Activated naive CD4-positive, alpha-beta T cell treated with anti-CD3 and anti-CD28 coated beads, Interleukin-2, amount 10 ng/mL, durations not matched to agents 7 days and 5 days (primary cell): ENCODE data around the gene SLC2A9.
A peak's percentile ranks its signal among the peaks of the same experiment; 100 is the strongest.

ENCODE experiments used
- CTCF ChIA-PET: fragments of 350-600 bp; sonication (Branson Sonifier 250); formaldehyde crosslinking; loops from one replicate; lab custom pipeline; 2021; ENCODE audit warnings: antibody characterized with exemption; lab: Charles Lee
- DNase-seq: peaks from one replicate; pipeline ENCODE4 v3.0.0-alpha.2; 2020
- H3K27ac Mint-ChIP-seq: one replicate; pipeline ENCODE4 v1.8.0; 2021; ENCODE audit warnings: mild to moderate bottlenecking, moderate library complexity, mixed read lengths
- H3K27me3 Mint-ChIP-seq: one replicate; pipeline ENCODE4 v1.8.0; 2021; ENCODE audit warnings: mild to moderate bottlenecking, mixed read lengths
- H3K36me3 Mint-ChIP-seq: one replicate; pipeline ENCODE4 v1.8.0; 2021; ENCODE audit warnings: mixed read lengths
- H3K4me1 Mint-ChIP-seq: one replicate; pipeline ENCODE4 v1.8.0; 2021; ENCODE audit warnings: mixed read lengths
- H3K4me3 Mint-ChIP-seq: one replicate; pipeline ENCODE4 v1.8.0; 2021; ENCODE audit warnings: mild to moderate bottlenecking, moderate library complexity, mixed read lengths
- H3K9me3 Mint-ChIP-seq: one replicate; pipeline ENCODE4 v1.8.0; 2021; ENCODE audit warnings: mixed read lengths

Gene SLC2A9

DNA sequence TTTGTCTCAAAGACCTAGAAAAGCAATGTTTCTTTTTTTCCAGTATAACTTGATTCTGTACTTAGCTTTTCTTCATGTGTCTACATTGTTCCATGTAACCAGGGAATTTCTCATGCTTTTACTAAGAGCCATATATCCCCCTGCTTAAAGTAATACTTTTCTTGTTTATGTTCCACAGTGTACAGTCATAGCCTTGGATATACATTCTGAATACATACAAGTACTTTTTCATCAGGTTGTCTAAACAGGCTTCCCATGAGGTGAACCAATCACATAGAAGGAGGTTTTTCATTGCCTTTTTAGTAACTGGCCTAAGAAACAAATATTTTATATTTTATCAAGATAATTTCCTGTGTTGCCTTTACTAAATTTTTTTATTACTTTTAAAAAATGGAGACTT, 52.8 kb downstream of the SLC2A9 start:
- no peak overlapping the region for H3K4me3 Mint-ChIP-seq

DNA sequence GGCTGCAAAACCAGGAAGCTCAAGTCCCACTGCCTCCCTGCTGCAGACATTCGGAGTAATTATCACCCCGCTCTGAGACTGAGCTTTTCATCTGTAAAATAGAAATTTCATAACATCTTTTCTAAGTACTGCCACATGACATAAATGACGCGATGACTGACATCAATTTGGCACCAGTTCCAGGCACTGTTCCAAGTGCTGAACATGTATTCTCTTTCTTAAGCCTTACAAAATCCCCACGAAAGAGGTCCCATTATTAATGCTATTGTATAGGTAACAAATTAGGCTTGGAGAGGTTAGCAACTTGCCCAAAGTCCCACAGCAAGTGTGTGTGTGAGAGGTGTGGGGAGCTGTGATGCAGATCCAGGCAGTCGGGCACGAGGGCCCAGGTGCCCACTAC, 56.4 kb downstream of the SLC2A9 start:
- Mint-ChIP-seq H3K36me3 (peaks cover 5% of the 10 kb centered on the region), H3K27ac (no peak overlapping the region), H3K4me3 (no peak overlapping the region), H3K9me3 (peaks cover 12% of the 10 kb centered on the region), H3K27me3 (peaks cover 3% of the 10 kb centered on the region), H3K4me1 (peaks cover 14% of the 10 kb centered on the region)
- CTCF ChIA-PET: interaction anchor here (1.1 kb wide), 1 partner anchor 43 kb away, joined by 3 read pairs; no protein-coding TSS in a partner anchor
- DNase-seq: no peak

More for the DNA sequence above, 52.8 kb downstream of the SLC2A9 start:
- CTCF ChIA-PET: no interaction called here
- Mint-ChIP-seq H3K36me3 (peaks cover 15% of the 10 kb centered on the region), H3K27me3 (peaks cover under 1% of the 10 kb centered on the region), H3K9me3 (peaks cover 18% of the 10 kb centered on the region), H3K4me1 (peaks cover 42% of the 10 kb centered on the region), H3K27ac (no peak overlapping the region)
- no peak for DNase-seq

DNA sequence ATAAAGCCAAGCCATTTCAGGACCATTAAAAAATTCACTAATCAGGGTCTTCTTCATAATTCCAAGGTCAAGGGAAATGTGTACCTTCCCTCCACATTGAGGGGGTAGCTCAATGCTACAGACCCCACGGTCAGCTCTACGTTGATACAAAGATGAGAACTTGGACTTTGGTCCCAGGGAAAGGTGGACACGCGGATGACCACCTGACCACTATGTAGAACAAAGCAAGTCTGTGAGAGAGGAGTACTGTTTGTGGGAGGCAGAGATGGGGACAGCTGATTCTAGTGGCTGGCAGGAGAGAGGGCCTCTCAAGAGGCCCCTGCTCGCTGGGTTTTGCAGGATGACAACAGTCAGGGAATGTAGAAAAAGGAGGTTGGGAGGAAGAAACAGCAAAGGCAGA, 58.0 kb downstream of the SLC2A9 start:
- peaks cover 4% of the 10 kb centered on the region for H3K36me3 Mint-ChIP-seq

DNA sequence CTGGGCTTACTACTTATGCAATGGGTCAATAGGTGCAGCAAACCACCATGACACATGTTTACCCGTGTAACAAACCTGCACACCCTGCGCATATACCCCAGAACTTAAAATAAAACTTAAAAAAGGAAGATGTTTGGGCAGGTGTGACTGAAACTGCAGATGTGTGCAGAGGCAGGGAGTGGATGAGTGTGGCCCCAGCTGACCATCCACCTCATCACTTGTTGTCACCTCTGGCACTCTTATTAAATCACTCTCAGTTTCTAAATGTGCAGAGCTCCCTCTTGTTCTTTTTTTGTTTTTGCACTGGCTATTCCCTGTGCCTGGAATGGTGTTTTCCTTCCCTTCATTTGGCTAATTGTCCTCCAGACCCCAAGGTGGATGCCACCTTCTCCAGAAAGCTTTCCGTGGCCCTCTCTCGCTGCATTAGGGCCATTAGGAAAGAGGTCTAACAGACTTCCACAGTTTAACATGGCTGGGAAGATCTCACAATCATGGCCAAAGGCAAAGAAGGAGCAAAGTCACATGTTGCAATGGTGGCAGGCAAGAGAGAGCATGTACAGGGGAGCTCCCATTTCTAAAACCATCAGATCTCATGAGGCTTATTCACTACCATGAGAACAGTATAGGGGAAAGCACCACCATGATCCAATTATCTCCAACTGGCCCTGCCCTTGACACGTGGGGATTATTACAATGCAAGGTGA, 58.5 kb downstream of the SLC2A9 start:
- peaks cover 3% of the 10 kb centered on the region for H3K27me3 Mint-ChIP-seq
- no peak overlapping the region for H3K4me3 Mint-ChIP-seq
- H3K4me1 Mint-ChIP-seq: no peaks in the 10 kb centered on the region
- H3K9me3 Mint-ChIP-seq: peaks cover 9% of the 10 kb centered on the region
- CTCF ChIA-PET: no interaction called here
- no peak for DNase-seq
- peaks cover 4% of the 10 kb centered on the region for H3K36me3 Mint-ChIP-seq
- peak overlapping the region; percentile 33 for H3K27ac Mint-ChIP-seq

More for the DNA sequence above, 58.0 kb downstream of the SLC2A9 start:
- H3K27me3 Mint-ChIP-seq: peaks cover 3% of the 10 kb centered on the region
- H3K4me1 Mint-ChIP-seq: peaks cover 2% of the 10 kb centered on the region
- CTCF ChIA-PET: no interaction called here
- H3K4me3 Mint-ChIP-seq: no peak overlapping the region
- peaks cover 7% of the 10 kb centered on the region for H3K9me3 Mint-ChIP-seq
- H3K27ac Mint-ChIP-seq: no peak overlapping the region
- no peak for DNase-seq

DNA sequence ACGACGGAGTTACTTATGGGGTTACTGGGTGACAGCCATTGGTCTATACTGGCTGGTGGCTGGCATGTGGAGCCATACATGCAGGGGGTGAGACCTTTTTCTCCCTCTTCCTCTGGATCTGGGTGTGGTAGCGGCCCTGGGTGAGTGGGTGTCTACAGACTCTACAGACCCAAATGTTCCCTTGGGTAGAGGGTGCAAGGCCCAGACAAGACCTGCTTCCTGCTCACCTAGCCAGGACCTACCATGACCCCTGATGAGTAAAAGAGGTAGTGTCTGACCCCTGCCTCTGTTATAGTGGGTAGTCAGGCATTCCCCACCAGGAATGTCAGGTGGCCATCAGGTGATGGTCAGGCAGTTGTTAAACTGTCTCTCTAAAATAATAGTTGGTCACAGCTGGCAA, 66.8 kb downstream of the SLC2A9 start:
- peaks cover 2% of the 10 kb centered on the region for H3K36me3 Mint-ChIP-seq
- CTCF ChIA-PET: interaction anchor here (0.7 kb wide), 1 partner anchor 65 kb away, joined by 3 read pairs; no protein-coding TSS in a partner anchor
- peaks cover 2% of the 10 kb centered on the region for H3K9me3 Mint-ChIP-seq
- H3K4me3 Mint-ChIP-seq: no peak overlapping the region
- H3K4me1 Mint-ChIP-seq: no peaks in the 10 kb centered on the region
- no peak for DNase-seq
- H3K27ac Mint-ChIP-seq: no peak overlapping the region
- no peaks in the 10 kb centered on the region for H3K27me3 Mint-ChIP-seq

DNA sequence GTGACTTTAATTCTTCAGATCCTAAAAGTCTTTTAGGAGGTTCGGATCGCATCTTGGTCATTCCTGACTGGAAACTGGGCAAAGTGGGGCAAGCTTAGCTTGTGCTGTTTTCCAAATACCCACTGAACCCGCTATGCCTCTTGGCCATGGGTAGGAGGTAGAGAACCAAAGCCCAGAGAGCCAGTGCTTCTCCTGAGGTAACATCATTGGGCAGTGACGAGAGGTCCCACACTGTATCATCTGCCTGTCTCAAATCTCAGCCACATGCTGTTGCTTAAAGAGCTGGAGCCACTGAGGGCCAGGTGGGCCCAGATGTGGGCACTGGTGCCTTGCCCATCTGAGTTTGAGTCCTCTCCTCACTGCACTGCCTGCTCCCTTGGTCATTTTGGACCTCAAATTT, 68.2 kb downstream of the SLC2A9 start:
- CTCF ChIA-PET: no interaction called here
- Mint-ChIP-seq H3K27ac (no peak overlapping the region), H3K4me1 (no peaks in the 10 kb centered on the region), H3K4me3 (no peak overlapping the region), H3K27me3 (no peaks in the 10 kb centered on the region), H3K9me3 (no peaks in the 10 kb centered on the region), H3K36me3 (no peaks in the 10 kb centered on the region)
- DNase-seq: no peak

DNA sequence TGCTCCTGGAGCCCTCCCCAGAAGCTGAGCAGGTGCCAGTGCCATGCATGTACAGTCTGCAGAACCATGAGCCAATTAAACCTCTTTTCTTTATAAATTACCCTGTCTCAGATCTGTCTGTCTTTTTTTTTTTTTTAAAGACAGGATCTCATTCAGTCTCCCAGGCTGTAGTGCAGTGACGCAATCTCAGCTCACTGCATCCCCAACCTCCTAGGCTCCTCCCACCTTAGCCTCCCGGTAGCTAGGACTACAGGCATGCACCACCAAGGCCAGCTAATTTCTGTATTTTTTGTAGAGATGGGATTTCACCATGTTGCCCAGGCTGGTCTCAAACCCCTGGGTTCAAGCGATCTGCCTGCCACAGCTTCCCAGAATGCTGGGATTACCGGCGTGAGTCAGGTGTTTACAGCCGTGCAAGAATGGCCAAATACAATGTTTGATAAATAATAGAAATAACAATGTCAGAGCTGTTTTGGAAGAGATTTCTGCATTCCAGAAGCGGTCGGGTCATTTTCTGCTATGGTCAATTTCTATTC, 68.8 kb downstream of the SLC2A9 start:
- H3K4me1 Mint-ChIP-seq: no peaks in the 10 kb centered on the region

DNA sequence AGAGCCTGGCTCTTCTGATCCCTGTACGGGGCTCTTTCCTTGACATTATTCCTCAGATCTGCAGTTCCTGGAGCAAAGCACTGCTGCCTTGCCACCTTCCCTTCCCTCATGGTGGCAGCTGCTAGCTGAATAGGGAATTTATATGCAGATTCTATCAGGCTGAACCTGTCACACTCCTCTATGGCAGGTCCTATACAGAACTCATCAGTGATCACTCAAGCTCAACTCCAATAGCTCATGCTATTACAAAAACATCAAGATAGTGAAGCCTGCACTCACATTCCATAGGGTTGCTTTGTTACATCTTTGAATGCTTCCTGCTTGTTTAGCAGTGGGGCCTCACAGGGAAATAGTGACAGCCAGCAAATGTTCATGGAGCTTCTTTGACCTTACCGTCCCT, 71.7 kb downstream of the SLC2A9 start:
- H3K36me3 Mint-ChIP-seq: no peaks in the 10 kb centered on the region
- peaks cover 4% of the 10 kb centered on the region for H3K27me3 Mint-ChIP-seq
- H3K4me1 Mint-ChIP-seq: no peaks in the 10 kb centered on the region
- H3K9me3 Mint-ChIP-seq: no peaks in the 10 kb centered on the region
- H3K4me3 Mint-ChIP-seq: no peak overlapping the region
- DNase-seq: no peak
- no peak overlapping the region for H3K27ac Mint-ChIP-seq
- CTCF ChIA-PET: no interaction called here

More for the DNA sequence above, 68.8 kb downstream of the SLC2A9 start:
- Mint-ChIP-seq H3K27me3 (peaks cover 2% of the 10 kb centered on the region), H3K4me3 (no peak overlapping the region), H3K27ac (no peak overlapping the region), H3K36me3 (no peaks in the 10 kb centered on the region), H3K9me3 (no peaks in the 10 kb centered on the region)
- DNase-seq: no peak
- CTCF ChIA-PET: no interaction called here

DNA sequence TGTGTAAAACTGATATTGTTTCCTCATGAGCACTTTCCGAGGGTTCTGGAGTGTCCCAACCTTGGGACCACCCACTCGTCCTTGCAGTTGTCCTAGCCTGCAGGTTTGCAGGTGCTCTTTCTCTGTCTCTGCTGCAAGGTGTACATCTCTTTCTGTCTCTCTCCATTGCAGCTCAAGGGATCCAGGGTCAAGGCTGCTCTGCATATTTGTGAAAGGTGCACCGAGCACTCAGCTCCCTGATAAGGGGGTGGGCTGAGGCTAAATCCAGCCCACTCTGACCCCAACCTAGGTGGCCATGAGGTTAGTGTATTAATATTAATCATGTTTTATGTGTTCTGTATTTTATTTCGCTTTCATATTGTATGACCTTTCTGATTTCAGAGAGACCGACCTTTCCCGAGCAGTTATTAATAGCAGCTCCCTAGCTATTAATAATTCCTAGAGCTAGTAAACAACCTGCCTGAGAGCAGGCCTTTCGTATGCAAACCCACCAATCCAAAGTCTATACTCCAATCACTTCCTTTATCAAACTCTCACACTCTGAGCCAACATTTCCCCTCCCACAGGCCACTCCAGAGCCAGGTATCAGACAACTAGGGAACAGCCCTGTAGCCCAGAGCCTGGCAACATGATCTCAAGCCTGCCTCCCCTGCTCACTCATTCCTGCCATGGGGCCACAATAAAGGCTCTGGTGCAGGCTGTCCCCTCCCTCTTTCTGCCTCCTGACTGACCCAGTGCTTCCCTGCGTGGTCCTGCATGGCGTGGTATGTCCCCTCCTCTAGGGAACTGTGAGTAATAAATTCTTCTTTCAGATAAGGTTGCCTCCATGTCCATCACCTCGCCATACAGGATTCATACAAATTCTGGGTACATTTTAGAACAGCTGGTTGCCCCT, 73.9 kb downstream of the SLC2A9 start:
- no peaks in the 10 kb centered on the region for H3K9me3 Mint-ChIP-seq
- peaks cover 4% of the 10 kb centered on the region for H3K27me3 Mint-ChIP-seq
- H3K27ac Mint-ChIP-seq: no peak overlapping the region
- H3K36me3 Mint-ChIP-seq: no peaks in the 10 kb centered on the region
- DNase-seq: no peak
- CTCF ChIA-PET: no interaction called here
- no peaks in the 10 kb centered on the region for H3K4me1 Mint-ChIP-seq
- H3K4me3 Mint-ChIP-seq: no peak overlapping the region

DNA sequence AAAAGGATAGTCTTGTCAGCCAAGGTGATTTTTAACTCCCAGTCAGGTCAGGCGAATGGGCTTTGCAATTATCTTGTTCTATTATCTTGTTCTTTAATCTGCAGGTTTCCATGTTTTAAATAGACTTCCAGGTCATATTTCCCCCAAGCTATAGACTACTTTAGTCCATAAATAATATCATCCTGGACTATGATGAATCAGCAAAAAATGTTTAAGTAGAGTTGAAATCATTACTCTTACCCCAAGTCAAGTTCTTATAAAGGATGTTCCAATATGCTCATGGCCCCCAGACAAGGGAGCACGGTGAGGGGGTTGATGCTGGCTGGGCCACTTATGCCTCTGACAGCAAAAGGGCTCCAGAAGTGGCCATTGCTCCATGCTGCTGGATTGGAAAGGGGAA, 75.1 kb downstream of the SLC2A9 start:
- Mint-ChIP-seq H3K9me3 (no peaks in the 10 kb centered on the region), H3K36me3 (no peaks in the 10 kb centered on the region), H3K4me1 (no peaks in the 10 kb centered on the region), H3K4me3 (no peak overlapping the region), H3K27ac (no peak overlapping the region), H3K27me3 (peaks cover 4% of the 10 kb centered on the region)
- no peak for DNase-seq
- CTCF ChIA-PET: no interaction called here

DNA sequence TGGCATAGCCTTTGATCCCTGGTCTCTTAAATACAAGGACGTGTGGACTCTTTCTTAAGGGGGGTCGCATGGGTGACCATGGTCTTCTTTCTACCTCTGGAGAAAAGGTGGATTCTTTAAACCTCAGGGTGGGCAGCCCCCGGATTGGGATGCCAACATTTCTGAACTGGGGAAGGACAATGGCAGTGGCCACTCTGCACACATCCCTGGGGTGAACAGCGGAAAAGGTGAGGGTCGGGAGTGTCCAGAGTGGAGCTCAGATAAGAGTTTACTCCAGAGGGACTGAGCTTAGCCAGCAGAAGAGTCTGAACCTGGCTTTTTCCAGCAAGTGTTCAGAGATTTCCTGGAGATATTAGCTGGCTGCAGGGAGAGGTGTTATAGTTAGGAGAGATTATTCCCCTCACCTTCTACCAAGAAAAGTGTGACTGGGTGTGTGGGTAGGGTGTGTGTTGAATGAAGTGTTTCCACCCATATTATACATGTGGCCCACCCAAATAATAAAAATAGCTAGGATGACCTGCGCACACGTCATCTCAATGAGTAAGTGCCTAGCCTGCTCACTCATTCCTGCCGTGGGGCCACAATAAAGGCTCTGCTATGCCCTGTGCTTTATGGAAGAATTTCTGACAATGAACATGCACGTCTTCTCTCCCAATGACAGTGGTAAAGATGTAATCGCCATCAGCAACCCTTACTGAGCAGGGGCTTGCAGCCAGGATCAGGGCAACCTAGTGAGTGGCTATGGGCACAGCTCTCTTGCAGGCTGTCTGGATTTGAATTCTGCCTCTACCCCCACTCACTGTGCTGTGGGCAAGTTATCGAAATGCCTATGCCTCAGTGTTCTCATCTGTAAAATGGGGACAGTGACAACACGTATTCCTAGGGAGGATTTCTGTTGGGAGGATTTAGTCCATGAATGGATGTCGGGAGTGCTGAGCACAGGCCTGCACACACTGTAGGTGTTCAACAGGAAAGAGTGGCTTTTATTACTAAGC, 76.6 kb downstream of the SLC2A9 start:
- DNase-seq: no peak
- H3K4me1 Mint-ChIP-seq: no peaks in the 10 kb centered on the region
- CTCF ChIA-PET: no interaction called here

DNA sequence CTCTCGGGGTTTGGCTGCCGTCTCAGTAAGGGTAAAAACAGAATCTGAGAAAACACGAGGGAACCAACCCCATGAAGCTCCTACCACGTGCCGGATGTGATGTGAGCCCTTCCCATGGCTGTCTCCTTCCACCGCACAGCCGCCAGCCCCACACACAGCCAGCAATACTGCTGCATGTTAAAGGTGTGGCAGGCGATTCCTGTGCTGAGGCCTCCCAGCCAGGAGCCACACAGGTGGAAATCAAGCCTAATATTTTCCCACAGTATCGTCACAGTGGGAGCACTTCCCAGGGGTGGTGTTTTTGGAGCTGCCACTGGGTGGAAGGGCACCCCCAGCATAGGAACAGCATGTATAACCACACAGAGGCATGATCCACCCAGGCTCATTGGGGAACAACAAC, 77.5 kb downstream of the SLC2A9 start:
- no peaks in the 10 kb centered on the region for H3K4me1 Mint-ChIP-seq

More for the DNA sequence above, 76.6 kb downstream of the SLC2A9 start:
- Mint-ChIP-seq H3K36me3 (no peaks in the 10 kb centered on the region), H3K27me3 (peaks cover 4% of the 10 kb centered on the region), H3K4me3 (no peak overlapping the region), H3K9me3 (no peaks in the 10 kb centered on the region), H3K27ac (no peak overlapping the region)

DNA sequence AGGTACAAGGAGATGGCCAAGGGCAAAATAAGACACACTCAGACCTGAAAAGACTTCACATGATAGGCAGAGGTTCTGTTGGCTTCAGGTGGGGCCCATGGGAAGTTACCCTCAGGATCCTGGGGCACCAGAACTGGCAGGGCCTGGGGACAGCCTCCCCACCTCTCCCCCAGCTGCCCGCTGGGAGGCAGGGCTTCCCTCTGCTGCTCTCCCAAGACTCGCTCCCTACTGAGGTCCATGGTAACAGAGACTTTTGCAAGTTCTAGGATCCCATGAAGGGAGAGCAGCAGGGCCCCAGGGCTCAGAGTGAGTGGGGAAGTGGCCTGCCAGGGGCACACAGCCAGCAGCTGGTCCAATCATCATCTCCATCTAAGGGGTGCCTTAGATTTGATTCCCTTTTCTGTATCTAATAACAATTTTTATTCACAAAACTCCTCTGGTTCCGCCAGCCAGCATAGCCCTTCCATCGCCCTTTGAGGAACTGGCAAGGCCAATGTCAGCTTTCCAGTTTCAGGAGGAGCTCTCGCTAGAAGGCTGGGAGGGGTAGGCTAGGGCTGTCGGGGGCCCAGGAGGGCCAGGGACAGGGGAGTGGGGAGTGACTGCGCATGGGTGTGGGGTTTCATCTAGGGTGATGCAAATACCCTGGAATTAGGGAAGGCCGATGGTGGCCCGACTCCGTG, 78.2 kb downstream of the SLC2A9 start:
- CTCF ChIA-PET: no interaction called here
- H3K9me3 Mint-ChIP-seq: no peaks in the 10 kb centered on the region
- H3K4me3 Mint-ChIP-seq: no peak overlapping the region
- peaks cover 4% of the 10 kb centered on the region for H3K27me3 Mint-ChIP-seq
- H3K4me1 Mint-ChIP-seq: no peaks in the 10 kb centered on the region
- H3K27ac Mint-ChIP-seq: no peak overlapping the region
- H3K36me3 Mint-ChIP-seq: no peaks in the 10 kb centered on the region
- DNase-seq: no peak

More for the DNA sequence above, 77.5 kb downstream of the SLC2A9 start:
- no peak overlapping the region for H3K4me3 Mint-ChIP-seq
- H3K27me3 Mint-ChIP-seq: peaks cover 4% of the 10 kb centered on the region
- H3K9me3 Mint-ChIP-seq: no peaks in the 10 kb centered on the region
- H3K27ac Mint-ChIP-seq: no peak overlapping the region
- CTCF ChIA-PET: no interaction called here
- DNase-seq: no peak
- no peaks in the 10 kb centered on the region for H3K36me3 Mint-ChIP-seq
